Endothelial cell of umbilical vein (primary cell): ENCODE results near the gene KPTN. TPM values are rescaled to one million over a fixed set of nuclear protein-coding genes. Genes with fewer than 3 reads are reported as not detected.

ENCODE experiments used
- BruUV-seq: library from RNA; stranded (reverse); fragments of 400-500 nt; replicated peaks from 2 replicates; lab custom pipeline; 2021; lab: Mats Ljungman, UMichigan
- CTCF ChIA-PET: fragments of 300-600, 350-600 bp; sonication (Branson Sonifier 250); formaldehyde crosslinking; loops from one replicate; lab custom pipeline; 2021; ENCODE audit warnings: antibody characterized with exemption, inconsistent platforms; lab: Charles Lee
- POLR2A ChIA-PET: fragments of 300-600, 350-600 bp; sonication (Branson Sonifier 250); formaldehyde crosslinking; loops from one replicate; lab custom pipeline; 2021; ENCODE audit warnings: antibody characterized with exemption, inconsistent platforms; lab: Charles Lee
- DNase-seq: peaks from one replicate; pipeline ENCODE4 v3.0.0-alpha.2; 2011; ENCODE audit warnings: low read depth, low spot score
- FAIRE-seq: peaks from 2 replicates; lab custom pipeline; 2011; peaks lifted over from hg19 to GRCh38; lab: Jason Lieb, UNC
- H2AFZ ChIP-seq: 2 replicates; pipeline ENCODE4 v1.6.0; 2012; ENCODE audit warnings: low read depth, low read length, control low read depth, inconsistent platforms
- H3K27ac ChIP-seq: 2 replicates; pipeline ENCODE4 v1.5.1; 2011; ENCODE audit warnings: low read depth, mild to moderate bottlenecking, control low read depth, low read length, moderate library complexity; ENCODE audit not compliant: insufficient read depth
- H3K27me3 ChIP-seq, 2 experiments: 2 replicates each; pipeline versions ENCODE4 v1.6.0 to v1.6.1; 2011; ENCODE audit warnings: low read length in 2 of 2, mixed read lengths in 1 of 2; ENCODE audit not compliant: control insufficient read depth in 2 of 2, insufficient read depth in 2 of 2
- H3K36me3 ChIP-seq, 2 experiments: 2 replicates in 1 of 2; 3 replicates in 1 of 2; pipeline ENCODE4 v1.5.1; 2011; ENCODE audit warnings: low read length in 2 of 2, mild to moderate bottlenecking in 1 of 2, moderate library complexity in 1 of 2; ENCODE audit not compliant: control insufficient read depth in 2 of 2, insufficient read depth in 2 of 2; ENCODE audit errors: extremely low read depth in 1 of 2
- H3K4me1 ChIP-seq: 3 replicates; pipeline ENCODE4 v1.5.1; 2011; ENCODE audit warnings: mild to moderate bottlenecking, low read length; ENCODE audit not compliant: control insufficient read depth, insufficient read depth; ENCODE audit errors: extremely low read depth
- H3K4me2 ChIP-seq: 2 replicates; pipeline ENCODE4 v1.6.1; 2011; ENCODE audit warnings: low read length, control low read depth, mixed read lengths; ENCODE audit not compliant: insufficient read depth
- H3K4me3 ChIP-seq, 3 experiments: fragments of 200-600 bp in 1 of 3; sonication (generic), shearing (Covaris generic) in 1 of 3; replicated peaks in 1 of 3; 2 replicates each; pipeline ENCODE4 v1.5.1; 2011 to 2016; ENCODE audit warnings: control low read depth in 3 of 3, low read length in 3 of 3, mild to moderate bottlenecking in 2 of 3, inconsistent platforms in 1 of 3, low read depth in 1 of 3, moderate library complexity in 1 of 3; ENCODE audit not compliant: insufficient read depth in 1 of 3
- H3K79me2 ChIP-seq: 2 replicates; pipeline ENCODE4 v1.6.0; 2012; ENCODE audit warnings: low read length, inconsistent platforms; ENCODE audit not compliant: control insufficient read depth, insufficient read depth
- H3K9ac ChIP-seq: replicated peaks from 2 replicates; pipeline ENCODE3; 2011; ENCODE audit warnings: low read length, control low read depth; ENCODE audit not compliant: insufficient read depth; ENCODE audit errors: extremely low read depth
- H3K9me1 ChIP-seq: replicated peaks from 3 replicates; pipeline ENCODE4 v1.6.0; 2011; ENCODE audit warnings: mild to moderate bottlenecking, low read length; ENCODE audit not compliant: control insufficient read depth, insufficient read depth; ENCODE audit errors: extremely low read depth
- H3K9me3 ChIP-seq: replicated peaks from 2 replicates; pipeline ENCODE4 v1.5.1; 2012; ENCODE audit warnings: low read length, inconsistent platforms; ENCODE audit not compliant: control insufficient read depth, insufficient read depth
- H4K20me1 ChIP-seq: replicated peaks from 2 replicates; pipeline ENCODE3; 2011; ENCODE audit warnings: mild to moderate bottlenecking, low read length; ENCODE audit not compliant: control insufficient read depth, insufficient read depth; ENCODE audit errors: extremely low read depth
- CTCF ChIP-seq, 2 donors: IDR thresholded peaks; 1 replicate in 1 of 2; 2 replicates in 1 of 2; pipeline ENCODE4 v1.5.1; 2011; ENCODE audit warnings: low read length in 2 of 2, mild to moderate bottlenecking in 2 of 2, moderate library complexity in 2 of 2, control low read depth in 1 of 2, inconsistent platforms in 1 of 2, low read depth in 1 of 2; ENCODE audit not compliant: insufficient read depth in 1 of 2; ENCODE audit errors: extremely low read depth in 1 of 2
- EZH2 ChIP-seq: IDR thresholded peaks from 2 replicates; pipeline ENCODE4 v1.6.1; 2012; ENCODE audit warnings: borderline replicate concordance, low read depth, mild to moderate bottlenecking, moderate library complexity, low read length, inconsistent platforms; ENCODE audit not compliant: severe bottlenecking
- FOS ChIP-seq: IDR thresholded peaks from 2 replicates; pipeline ENCODE4 v1.6.1; 2011; ENCODE audit warnings: mild to moderate bottlenecking, low read length, moderate library complexity, borderline replicate concordance; ENCODE audit not compliant: insufficient read depth
- GATA2 ChIP-seq: IDR thresholded peaks from 2 replicates; pipeline ENCODE4 v1.7.0; 2011; ENCODE audit warnings: low read depth, mild to moderate bottlenecking, moderate library complexity, mixed read lengths, low read length; ENCODE audit not compliant: insufficient read length, insufficient read depth
- JUN ChIP-seq: IDR thresholded peaks from 2 replicates; pipeline ENCODE4 v1.6.1; 2011; ENCODE audit warnings: borderline replicate concordance, low read depth; ENCODE audit not compliant: insufficient read length, insufficient read depth
- MAX ChIP-seq: IDR thresholded peaks from 2 replicates; pipeline ENCODE4 v1.6.1; 2011; ENCODE audit not compliant: insufficient read depth, insufficient read length
- MYC ChIP-seq: IDR thresholded peaks from one replicate; pipeline ENCODE4 v1.6.1; 2011; ENCODE audit warnings: mild to moderate bottlenecking, low read depth, low read length
- POLR2A ChIP-seq: IDR thresholded peaks from 2 replicates; pipeline ENCODE4 v1.6.1; 2012; ENCODE audit warnings: low read depth, mild to moderate bottlenecking, control low read depth, low read length
- POLR2AphosphoS5 ChIP-seq: IDR thresholded peaks from 2 replicates; pipeline ENCODE4 v1.6.1; 2012; ENCODE audit warnings: low read depth, mild to moderate bottlenecking, control low read depth, low read length, moderate library complexity; ENCODE audit not compliant: insufficient read depth
- dilution Hi-C: fragments of 300-500 bp; cut with MboI; formaldehyde crosslinking; loops from one replicate; pipeline ENCODE4 v1.15.0; 2019; ENCODE audit warnings: low sequenced_read_pairs; ENCODE audit not compliant: extremely low pct_ligation_motif_present
- intact Hi-C: fragments of 100-400 bp; cut with micrococcal nuclease; formaldehyde crosslinking; loops from one replicate; pipeline ENCODE4 v1.10.0; 2022
- polyA plus RNA-seq, 4 experiments: library from polyadenylated mRNA; depleted of rRNA in 3 of 4; stranded (reverse) in 3 of 4; unstranded in 1 of 4; fragments of >200 nt; gene quantifications; 2 replicates each; pipeline versions ENCODE4 v1.2.1 to v1.2.3, GENCODE V29; 2011 to 2012; ENCODE audit warnings: missing spikeins in 1 of 4
- total RNA-seq: library from RNA; stranded (reverse); gene quantifications from 2 replicates; pipeline ENCODE4 v1.2.3, GENCODE V29; 2021

The KPTN gene
- total and polyA plus RNA-seq, 2 donors (not counting 3 experiments of a cell fraction or from before 2014, with no cell fraction given) = 14.7 to 15.5 TPM

- BruUV-seq = no TSS peak
- FAIRE-seq (no peak), DNase-seq (no peak)
- TF ChIP-seq EZH2 (no peak), GATA2 (no peak), MYC (no peak), POLR2A (no peak), FOS (no peak), CTCF (IDR thresholded peaks at IDR 0.05; ENCODE audit: extremely low read depth in 1 of 2, insufficient read depth in 1 of 2, low read depth in 1 of 2, low read length in 2 of 2) (no peak), MAX (no peak), POLR2AphosphoS5 (no peak), JUN (no peak)
- no peak overlapping the region for H2AFZ ChIP-seq
- no peaks in the 10 kb centered on the region for H3K27me3 ChIP-seq
- H3K9me1 ChIP-seq = no peaks in the 10 kb centered on the region
- H3K4me3 ChIP-seq = no peak overlapping the region
- no peaks in the 10 kb centered on the region for H3K9me3 ChIP-seq
- ChIA-PET POLR2A (no interaction called here), CTCF (interaction anchor here (1.0 to 1.6 kb wide), 2 partner anchors 9 to 214 kb away, joined by 3 to 4 read pairs; partner anchors contain the start of gene KPTN)
- dilution Hi-C loops (no loop called here), intact Hi-C loops (no loop called here)
- H3K4me1 ChIP-seq = no peaks in the 10 kb centered on the region
- H4K20me1 ChIP-seq = no peaks in the 10 kb centered on the region
- no peak overlapping the region for H3K9ac ChIP-seq
- no peak overlapping the region for H3K27ac ChIP-seq
- peaks cover 3 to 36% of the 10 kb centered on the region in 2 experiments for H3K36me3 ChIP-seq
- H3K79me2 ChIP-seq = no peaks in the 10 kb centered on the region
- H3K4me2 ChIP-seq = no peak overlapping the region
Measured at GRCh38 chr19:47492571-47493377, 8.8 kb upstream of the KPTN start.
